22Rv1 (cell line): ENCODE results near the gene BCCIP.

Source experiments
- H3K27ac ChIP-seq: fragments of 450-650 bp; 2 replicates; pipeline ENCODE4 v1.5.1; 2017
- ZFX ChIP-seq: fragments of 450-650 bp; IDR thresholded peaks from 2 replicates; pipeline ENCODE4 v1.6.1; 2017; ENCODE audit warnings: antibody characterized with exemption, borderline replicate concordance
- TF ChIP-seq, protein P1 (sequence below): fragments of 450-650 bp; IDR thresholded peaks from 2 replicates; pipeline ENCODE4 v1.5.1; 2017; ENCODE audit warnings: mild to moderate bottlenecking

BCCIP gene

GRCh38 chr10:125799451-125800182 lies 23.7 kb upstream of the BCCIP start:
- TF ChIP-seq ZFX, result no peak
- TF ChIP-seq, protein P1, sequence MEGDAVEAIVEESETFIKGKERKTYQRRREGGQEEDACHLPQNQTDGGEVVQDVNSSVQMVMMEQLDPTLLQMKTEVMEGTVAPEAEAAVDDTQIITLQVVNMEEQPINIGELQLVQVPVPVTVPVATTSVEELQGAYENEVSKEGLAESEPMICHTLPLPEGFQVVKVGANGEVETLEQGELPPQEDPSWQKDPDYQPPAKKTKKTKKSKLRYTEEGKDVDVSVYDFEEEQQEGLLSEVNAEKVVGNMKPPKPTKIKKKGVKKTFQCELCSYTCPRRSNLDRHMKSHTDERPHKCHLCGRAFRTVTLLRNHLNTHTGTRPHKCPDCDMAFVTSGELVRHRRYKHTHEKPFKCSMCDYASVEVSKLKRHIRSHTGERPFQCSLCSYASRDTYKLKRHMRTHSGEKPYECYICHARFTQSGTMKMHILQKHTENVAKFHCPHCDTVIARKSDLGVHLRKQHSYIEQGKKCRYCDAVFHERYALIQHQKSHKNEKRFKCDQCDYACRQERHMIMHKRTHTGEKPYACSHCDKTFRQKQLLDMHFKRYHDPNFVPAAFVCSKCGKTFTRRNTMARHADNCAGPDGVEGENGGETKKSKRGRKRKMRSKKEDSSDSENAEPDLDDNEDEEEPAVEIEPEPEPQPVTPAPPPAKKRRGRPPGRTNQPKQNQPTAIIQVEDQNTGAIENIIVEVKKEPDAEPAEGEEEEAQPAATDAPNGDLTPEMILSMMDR, result no peak
- H3K27ac ChIP-seq, result no peak overlapping the region

DNA sequence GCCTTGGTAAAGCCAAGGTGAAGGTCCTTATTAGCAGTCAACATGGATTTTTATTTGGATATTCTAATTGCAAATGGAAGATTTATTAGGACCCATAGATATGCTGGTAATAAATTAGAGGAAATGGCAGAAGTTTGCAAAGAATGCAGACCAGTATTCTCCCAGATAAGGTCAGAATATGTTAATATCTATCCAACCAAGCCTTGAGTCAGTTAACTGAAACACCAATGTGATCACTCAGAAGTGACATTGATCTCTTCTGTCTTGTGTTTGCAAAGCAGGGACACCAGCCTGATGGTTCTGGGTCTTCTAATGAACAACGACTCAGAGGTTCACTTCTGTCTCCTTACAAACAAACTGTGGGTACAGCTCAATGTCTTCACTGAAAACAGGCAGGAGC lies 21.8 kb upstream of the BCCIP start:
- H3K27ac ChIP-seq, result no peak overlapping the region
- TF ChIP-seq, protein P1, result no peak
- no peak for TF ChIP-seq ZFX

- TF ChIP-seq, protein P1, result no peak
- no peak for TF ChIP-seq ZFX
- no peak overlapping the region for H3K27ac ChIP-seq
Measured at GRCh38 chr10:125802131-125802530, 21.2 kb upstream of the BCCIP start.

- TF ChIP-seq ZFX, result no peak
- TF ChIP-seq, protein P1, result no peak
Measured at GRCh38 chr10:125802739-125803138, 20.6 kb upstream of the BCCIP start.

GRCh38 chr10:125808047-125808446 lies 15.3 kb upstream of the BCCIP start:
- TF ChIP-seq, protein P1, result no peak
- TF ChIP-seq ZFX, result no peak
- no peak overlapping the region for H3K27ac ChIP-seq

More at GRCh38 chr10:125802739-125803138, 20.6 kb upstream of the BCCIP start:
- no peak overlapping the region for H3K27ac ChIP-seq

GRCh38 chr10:125811251-125811650 lies 12.1 kb upstream of the BCCIP start:
- H3K27ac ChIP-seq, result no peak overlapping the region
- TF ChIP-seq ZFX, result no peak
- TF ChIP-seq, protein P1, result no peak

DNA sequence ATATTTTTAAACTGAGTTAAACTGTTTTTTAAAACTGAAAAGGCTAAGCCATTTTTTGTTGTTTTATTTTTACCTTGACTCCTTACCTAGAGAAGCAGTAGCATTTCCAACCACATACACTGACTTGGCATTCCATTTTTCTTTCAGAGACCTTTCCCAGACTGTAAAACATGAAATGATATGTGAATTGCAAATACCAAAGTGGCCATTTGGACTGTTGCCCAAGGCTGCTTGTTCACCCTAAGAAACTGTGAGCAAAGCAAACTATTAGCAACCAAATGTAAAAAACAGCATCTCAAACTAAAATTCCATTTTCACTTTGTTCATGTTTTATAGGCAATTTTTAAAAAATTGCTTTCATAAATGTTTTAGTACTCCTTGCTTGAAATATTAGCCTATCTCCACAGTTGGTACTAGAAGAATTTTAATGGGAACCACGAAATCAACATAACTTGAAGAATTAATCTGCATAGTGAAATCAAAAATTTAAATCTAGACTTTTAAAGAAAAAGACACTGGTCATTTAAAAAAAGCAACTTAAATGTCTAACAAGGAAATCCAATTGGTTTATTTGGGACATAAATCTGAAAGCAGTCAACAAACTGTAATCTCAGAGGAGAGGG lies 11.1 kb upstream of the BCCIP start:
- H3K27ac ChIP-seq, result no peak overlapping the region
- TF ChIP-seq ZFX, result no peak
- TF ChIP-seq, protein P1, result no peak
